Common myeloid progenitor, CD34-positive (primary cell): ENCODE results near the gene HSF4.
A peak's percentile ranks its signal among the peaks of the same experiment; 100 is the strongest.

ENCODE experiments used
- CTCF ChIA-PET: fragments of 350-600 bp; sonication (Branson Sonifier 250); formaldehyde crosslinking; loops from one replicate; lab custom pipeline; 2021; ENCODE audit warnings: antibody characterized with exemption; lab: Charles Lee
- POLR2A ChIA-PET: fragments of 350-600 bp; sonication (Branson Sonifier 250); formaldehyde crosslinking; loops from one replicate; lab custom pipeline; 2021; ENCODE audit warnings: antibody characterized with exemption; lab: Charles Lee
- DNase-seq, 3 donors: peaks; one replicate each; pipeline versions ENCODE4 v3.0.0 to v3.0.0-alpha.2; 2013
- H3K27ac ChIP-seq, 2 experiments: 1 replicate in 1 of 2; 2 replicates in 1 of 2; pipeline ENCODE4 v1.7.0; 2013; ENCODE audit warnings: inconsistent platforms in 2 of 2, low read length in 2 of 2, mild to moderate bottlenecking in 2 of 2, low read depth in 1 of 2, moderate library complexity in 1 of 2; ENCODE audit not compliant: severe bottlenecking in 2 of 2, insufficient read depth in 1 of 2, poor library complexity in 1 of 2
- H3K27me3 ChIP-seq, 5 experiments: replicated peaks in 2 of 5; 1 replicate in 3 of 5; 2 replicates in 2 of 5; pipeline versions ENCODE4 v1.6.1 to v1.7.0; 2013; ENCODE audit warnings: low read length in 4 of 5, mild to moderate bottlenecking in 2 of 5, moderate library complexity in 2 of 5, inconsistent platforms in 1 of 5; ENCODE audit not compliant: insufficient read depth in 5 of 5, control insufficient read depth in 4 of 5
- H3K36me3 ChIP-seq, 4 experiments: 1 replicate in 2 of 4; 2 replicates in 2 of 4; pipeline versions ENCODE4 v1.6.1 to v1.7.0; 2013; ENCODE audit warnings: low read length in 3 of 4, control low read depth in 1 of 4, mild to moderate bottlenecking in 1 of 4; ENCODE audit not compliant: control insufficient read depth in 4 of 4, insufficient read depth in 4 of 4
- H3K4me1 ChIP-seq, 4 experiments: 1 replicate in 3 of 4; 2 replicates in 1 of 4; pipeline versions ENCODE4 v1.6.1 to v1.7.1; 2013; ENCODE audit warnings: low read length in 3 of 4, mild to moderate bottlenecking in 3 of 4, control low read depth in 1 of 4, inconsistent platforms in 1 of 4, moderate library complexity in 1 of 4; ENCODE audit not compliant: control insufficient read depth in 4 of 4, insufficient read depth in 4 of 4; ENCODE audit errors: control extremely low read depth in 1 of 4
- H3K4me3 ChIP-seq, 7 experiments: 1 replicate in 4 of 7; 2 replicates in 3 of 7; pipeline versions ENCODE4 v1.5.1 to v1.7.0; 2013; ENCODE audit warnings: mild to moderate bottlenecking in 7 of 7, low read length in 6 of 7, moderate library complexity in 6 of 7, inconsistent platforms in 2 of 7, low read depth in 2 of 7, control low read depth in 1 of 7; ENCODE audit not compliant: insufficient read depth in 4 of 7, control insufficient read depth in 1 of 7; ENCODE audit errors: extremely low read depth in 1 of 7
- H3K9me3 ChIP-seq, 5 experiments: 1 replicate in 4 of 5; 2 replicates in 1 of 5; pipeline versions ENCODE4 v1.6.1 to v1.7.1; 2013; ENCODE audit warnings: low read length in 4 of 5, mild to moderate bottlenecking in 2 of 5, inconsistent platforms in 1 of 5, low read depth in 1 of 5, moderate library complexity in 1 of 5; ENCODE audit not compliant: control insufficient read depth in 4 of 5, insufficient read depth in 2 of 5; ENCODE audit errors: control extremely low read depth in 1 of 5
- WGBS: methylation state at CpG from one replicate; pipeline ENCODE4 v1.1.5; 2013; ENCODE audit not compliant: insufficient coverage; 5-methylcytosine and 5-hydroxymethylcytosine counted together

Gene HSF4

GRCh38 chr16:67198238-67198734 is 33.7 kb downstream of the HSF4 start:
- no peak overlapping the region for H3K4me3 ChIP-seq
- ChIA-PET POLR2A (interaction anchor here (0.6 to 1.0 kb wide), 2 partner anchors 12 to 46 kb away, joined by 4 to 6 read pairs; no protein-coding TSS in a partner anchor), CTCF (interaction anchor here (0.9 to 2.9 kb wide), 22 partner anchors 9 to 248 kb away, joined by 3 to 22 read pairs (median 4); partner anchors contain the start of gene TMEM208)
- no peak overlapping the region for H3K27ac ChIP-seq
- H3K36me3 ChIP-seq, result peaks cover 19 to 81% (median 64%) of the 10 kb centered on the region in 4 experiments
- no peaks in the 10 kb centered on the region for H3K27me3 ChIP-seq
- peaks cover 0 to 8% (median 4%) of the 10 kb centered on the region in 4 experiments for H3K4me1 ChIP-seq
- no peaks in the 10 kb centered on the region for H3K9me3 ChIP-seq
- peak; percentile 60 to 77 (median 77) for DNase-seq
- WGBS, result 58% methylated on average over 10 of the region's 12 CpGs

GRCh38 chr16:67199011-67199807 is 34.7 kb downstream of the HSF4 start, which contains the start of gene ELMO3:
ELMO3 (plus strand) TSS chr16:67199131; CDS start chr16:67199327, 196 bp downstream.
- peak in 2 of 3 donors; percentile 29 to 55 for DNase-seq
- Histone ChIP-seq H3K27me3 (no peaks in the 10 kb centered on the region), H3K4me1 (peaks cover 0 to 3% (median 0%) of the 10 kb centered on the region in 4 experiments), H3K9me3 (no peaks in the 10 kb centered on the region), H3K36me3 (peaks cover 15 to 82% (median 64%) of the 10 kb centered on the region in 4 experiments), H3K27ac (no peak within 1 kb of the TSS), H3K4me3 (peak within 1 kb of the TSS in 2 of 7 experiments; percentile 13 to 16)
- POLR2A ChIA-PET, result interaction anchor here (1.0 kb wide), 1 partner anchor 45 kb away, joined by 6 read pairs; no protein-coding TSS in a partner anchor
- CTCF ChIA-PET, result interaction anchor here (0.9 to 2.9 kb wide), 11 partner anchors 9 to 249 kb away, joined by 3 to 22 read pairs (median 6); no protein-coding TSS in a partner anchor
- WGBS, result 91% methylated on average over 37 of the region's 61 CpGs

GRCh38 chr16:67199808-67200198 is 35.3 kb downstream of the HSF4 start:
- Histone ChIP-seq H3K9me3 (no peaks in the 10 kb centered on the region), H3K4me1 (peaks cover 0 to 3% (median 0%) of the 10 kb centered on the region in 4 experiments), H3K36me3 (peaks cover 15 to 78% (median 59%) of the 10 kb centered on the region in 4 experiments), H3K27me3 (no peaks in the 10 kb centered on the region), H3K27ac (no peak overlapping the region), H3K4me3 (peak overlapping the region in 2 of 7 experiments; percentile 13 to 16)
- ChIA-PET POLR2A (no interaction called here), CTCF (interaction anchor here (0.9 to 2.9 kb wide), 7 partner anchors 9 to 249 kb away, joined by 3 to 12 read pairs (median 6); no protein-coding TSS in a partner anchor)
- WGBS, result 78% methylated on average over 13 of the region's 22 CpGs
- DNase-seq, result no peak

GRCh38 chr16:67200491-67200890 is 35.9 kb downstream of the HSF4 start:
- DNase-seq, result no peak
- CTCF ChIA-PET, result interaction anchor here (1.2 to 2.5 kb wide), 4 partner anchors 15 to 250 kb away, joined by 3 to 7 read pairs (median 6); no protein-coding TSS in a partner anchor
- Histone ChIP-seq H3K36me3 (peaks cover 11 to 71% (median 53%) of the 10 kb centered on the region in 4 experiments), H3K4me1 (peaks cover 0 to 3% (median 0%) of the 10 kb centered on the region in 4 experiments), H3K4me3 (no peak overlapping the region), H3K9me3 (no peaks in the 10 kb centered on the region), H3K27ac (no peak overlapping the region), H3K27me3 (no peaks in the 10 kb centered on the region)
- POLR2A ChIA-PET, result no interaction called here
- WGBS, result 96% methylated on average over 8 of the region's 8 CpGs

GRCh38 chr16:67201411-67202345 is 37.1 kb downstream of the HSF4 start:
- H3K27me3 ChIP-seq, result no peaks in the 10 kb centered on the region
- CTCF ChIA-PET, result interaction anchor here (1.1 to 2.2 kb wide), 6 partner anchors 9 to 47 kb away, joined by 3 to 7 read pairs (median 6); partner anchors contain the start of gene SLC9A5
- WGBS, result 98% methylated on average over 27 of the region's 40 CpGs
- DNase-seq, result no peak
- POLR2A ChIA-PET, result interaction anchor here (1.3 kb wide), 1 partner anchor 16 kb away, joined by 3 read pairs; no protein-coding TSS in a partner anchor
- no peak overlapping the region for H3K4me3 ChIP-seq
- H3K27ac ChIP-seq, result no peak overlapping the region
- no peaks in the 10 kb centered on the region for H3K9me3 ChIP-seq
- peaks cover 9 to 70% (median 41%) of the 10 kb centered on the region in 4 experiments for H3K36me3 ChIP-seq
- H3K4me1 ChIP-seq, result peaks cover 0 to 3% (median 0%) of the 10 kb centered on the region in 4 experiments

GRCh38 chr16:67202426-67202825 is 37.9 kb downstream of the HSF4 start:
- no peak overlapping the region for H3K27ac ChIP-seq
- H3K9me3 ChIP-seq, result no peaks in the 10 kb centered on the region
- H3K27me3 ChIP-seq, result no peaks in the 10 kb centered on the region
- CTCF ChIA-PET, result interaction anchor here (1.1 to 1.8 kb wide), 4 partner anchors 8 to 46 kb away, joined by 3 to 7 read pairs (median 4); partner anchors contain the start of gene SLC9A5
- 97% methylated on average over 12 of the region's 12 CpGs for WGBS
- no peak for DNase-seq
- H3K4me3 ChIP-seq, result no peak overlapping the region
- H3K4me1 ChIP-seq, result peaks cover 0 to 3% (median 0%) of the 10 kb centered on the region in 4 experiments
- POLR2A ChIA-PET, result interaction anchor here (1.3 kb wide), 1 partner anchor 15 kb away, joined by 3 read pairs; no protein-coding TSS in a partner anchor
- peaks cover 6 to 63% (median 36%) of the 10 kb centered on the region in 4 experiments for H3K36me3 ChIP-seq
